Medulla oblongata (tissue), 1 donor: ENCODE data around the gene ATP6V0E1.
A peak's percentile ranks its signal among the peaks of the same experiment; 100 is the strongest.

ENCODE experiments used
- DNase-seq: peaks from one replicate; pipeline ENCODE4 v3.0.0-alpha.2; 2015; ENCODE audit errors: extremely low spot score

Gene ATP6V0E1

GRCh38 chr5:172956936-172957335, 26.6 kb upstream of the ATP6V0E1 start:
- peak; percentile 74 for DNase-seq

- DNase-seq: no peak
Measured at GRCh38 chr5:172957458-172957857, 26.1 kb upstream of the ATP6V0E1 start.

GRCh38 chr5:172958331-172959046, 25.1 kb upstream of the ATP6V0E1 start:
- DNase-seq: peak; percentile 33

DNA sequence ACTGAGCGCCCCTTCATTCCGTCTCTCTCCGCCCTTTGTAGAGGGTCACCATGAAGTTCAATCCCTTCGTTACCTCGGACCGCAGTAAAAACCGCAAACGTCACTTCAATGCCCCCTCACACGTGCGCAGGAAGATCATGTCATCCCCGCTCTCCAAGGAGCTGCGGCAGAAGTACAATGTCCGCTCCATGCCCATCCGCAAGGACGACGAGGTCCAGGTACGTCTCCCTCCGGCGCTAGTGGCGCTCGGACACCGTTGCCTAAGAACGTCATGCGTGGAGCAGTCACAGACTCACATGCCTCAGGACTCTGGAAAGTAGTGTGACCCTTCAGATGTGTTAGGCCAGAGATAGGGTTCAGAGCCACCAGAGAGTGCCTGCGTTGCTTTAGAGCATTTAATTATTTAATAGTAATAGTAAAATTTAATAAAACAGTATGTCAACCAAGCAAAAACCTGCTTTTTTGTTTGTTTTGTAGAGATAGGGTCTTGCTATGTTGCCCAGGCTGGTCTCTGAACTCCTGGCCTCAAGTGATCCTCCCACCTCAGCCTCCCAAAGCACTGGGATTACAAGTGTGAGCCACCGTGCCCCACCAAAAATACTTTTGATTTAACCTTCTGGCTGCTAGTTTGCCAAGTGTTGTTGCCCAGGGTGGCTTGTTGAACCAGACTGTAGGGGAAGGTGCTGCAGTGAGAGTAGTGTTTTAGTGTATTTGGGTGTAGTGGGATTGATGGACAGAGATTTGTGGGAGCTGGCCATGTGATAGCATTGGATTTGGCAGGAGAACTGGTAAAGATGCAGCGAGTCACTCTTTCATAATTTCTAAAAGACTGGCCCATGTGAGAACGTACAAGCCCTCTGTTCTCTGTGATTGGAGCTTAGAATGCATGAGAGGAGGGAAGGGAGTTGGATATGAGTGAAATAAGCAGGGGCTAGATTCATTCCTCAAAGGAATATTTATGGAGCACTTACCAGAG, 23.5 kb upstream of the ATP6V0E1 start:
- DNase-seq: no peak

DNA sequence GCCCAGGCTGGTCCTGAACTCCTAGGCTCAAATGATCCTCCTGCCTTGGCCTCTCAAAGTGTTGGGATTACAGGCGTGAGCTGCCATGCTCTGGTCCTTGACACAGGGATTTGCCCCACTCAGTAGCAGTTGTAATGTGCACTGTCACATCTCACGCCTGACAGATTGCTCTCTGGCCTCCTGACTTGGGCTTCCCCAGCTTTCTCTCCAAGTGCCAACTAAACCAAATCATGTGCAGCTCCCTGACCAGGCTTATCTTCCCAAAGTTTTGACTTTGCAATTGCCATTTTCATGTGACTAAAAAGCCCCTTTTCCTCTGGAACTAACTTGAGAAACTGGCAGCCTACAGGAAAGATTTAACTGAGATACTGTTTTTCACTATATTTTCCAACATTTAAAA, 13.7 kb upstream of the ATP6V0E1 start:
- DNase-seq: no peak

GRCh38 chr5:172971482-172971881, 12.1 kb upstream of the ATP6V0E1 start:
- DNase-seq: no peak

DNA sequence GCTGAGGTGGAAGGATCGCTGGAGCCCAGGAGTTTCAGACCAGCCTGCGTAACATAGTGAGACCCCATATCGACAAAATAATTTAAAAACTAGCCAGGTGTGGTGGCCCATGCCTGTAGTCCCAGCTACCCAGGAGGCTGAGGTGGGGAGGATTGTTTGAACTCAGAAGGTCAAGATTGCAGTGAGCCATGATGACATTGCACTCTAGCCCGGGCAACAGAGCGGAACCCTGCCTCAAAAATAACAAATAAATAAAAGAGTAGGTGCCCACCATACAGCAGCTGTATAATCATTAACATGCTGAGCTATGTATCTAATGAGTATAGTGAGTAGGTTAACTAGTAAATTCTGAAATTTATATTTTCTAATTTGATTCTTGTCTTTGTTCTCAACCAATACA, 11.0 kb upstream of the ATP6V0E1 start:
- no peak for DNase-seq

DNA sequence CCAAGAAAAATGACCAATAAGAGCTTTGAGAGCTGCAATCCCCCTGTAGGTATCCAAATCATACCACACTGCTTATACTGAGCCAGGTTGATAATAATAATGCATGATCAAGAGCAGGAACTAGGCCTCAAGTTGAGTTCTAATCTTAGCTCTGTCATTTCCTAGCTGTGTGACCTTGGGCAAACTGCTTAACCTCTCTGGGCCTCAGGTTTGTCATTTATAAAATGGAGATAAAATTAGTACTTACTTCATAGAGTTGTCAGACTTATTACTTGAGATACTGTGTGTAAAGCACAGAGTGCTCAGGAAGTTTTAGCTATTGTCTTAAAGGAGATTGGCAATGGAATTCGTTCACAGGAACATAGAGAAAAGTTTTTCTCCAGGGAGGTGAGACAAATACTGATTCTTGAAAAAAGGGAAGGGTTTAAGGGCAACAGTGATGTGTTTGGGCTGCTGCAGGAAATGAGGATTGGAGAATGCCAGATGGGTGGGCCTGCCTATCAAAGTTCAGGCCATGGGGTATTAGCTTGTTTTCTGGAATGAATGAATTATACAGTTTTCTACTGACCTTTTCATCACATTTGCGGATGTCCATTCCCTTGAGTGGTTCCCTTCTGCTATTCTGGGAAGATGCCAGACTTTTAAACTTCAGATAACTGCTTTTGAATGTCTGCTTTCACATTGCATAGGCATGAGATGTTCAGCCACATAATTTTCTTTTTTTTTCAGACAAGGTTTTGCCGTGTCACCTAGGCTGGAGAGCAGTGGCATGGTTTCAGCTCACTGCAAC, 10.2 kb upstream of the ATP6V0E1 start:
- no peak for DNase-seq

- DNase-seq: no peak
Measured at GRCh38 chr5:172973931-172974330, 9.6 kb upstream of the ATP6V0E1 start.

DNA sequence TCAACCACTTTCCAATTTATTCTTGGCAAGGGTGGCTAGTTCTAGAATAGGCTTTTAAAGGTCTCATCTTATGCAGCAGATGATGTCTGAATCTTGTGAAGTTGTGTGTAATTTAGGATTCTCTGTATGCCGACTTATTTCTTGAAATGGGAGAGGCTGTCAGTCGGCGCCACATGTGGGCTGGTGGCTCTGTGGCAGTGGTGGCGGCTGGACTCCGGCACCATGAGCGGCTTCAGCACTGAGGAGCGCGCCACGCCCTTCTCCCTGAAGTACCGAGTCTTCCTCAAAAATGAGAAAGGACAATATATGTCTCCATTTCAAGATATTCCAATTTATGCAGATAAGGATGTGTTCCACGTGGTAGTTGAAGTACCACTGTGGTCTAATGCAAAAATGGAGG, 8.3 kb upstream of the ATP6V0E1 start:
- no peak for DNase-seq

DNA sequence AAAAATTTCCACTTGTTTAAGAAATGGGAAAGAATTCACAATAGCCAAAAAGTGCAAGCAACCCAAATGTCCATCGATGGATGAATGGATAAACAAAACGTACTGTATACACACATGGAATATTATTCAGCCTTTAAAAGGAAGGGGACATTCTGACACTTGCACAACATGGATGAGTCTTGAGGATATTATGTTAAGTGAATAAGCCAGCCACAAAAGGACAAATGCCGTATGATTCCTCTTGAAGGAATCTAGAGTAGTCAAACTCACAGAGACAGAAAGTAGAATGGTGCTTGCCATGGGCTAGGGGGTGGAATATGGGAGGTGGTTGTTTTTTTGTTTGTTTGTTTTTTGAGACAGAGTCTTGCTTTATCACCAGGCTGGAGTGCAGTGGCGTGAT, 3.8 kb upstream of the ATP6V0E1 start:
- no peak for DNase-seq

DNA sequence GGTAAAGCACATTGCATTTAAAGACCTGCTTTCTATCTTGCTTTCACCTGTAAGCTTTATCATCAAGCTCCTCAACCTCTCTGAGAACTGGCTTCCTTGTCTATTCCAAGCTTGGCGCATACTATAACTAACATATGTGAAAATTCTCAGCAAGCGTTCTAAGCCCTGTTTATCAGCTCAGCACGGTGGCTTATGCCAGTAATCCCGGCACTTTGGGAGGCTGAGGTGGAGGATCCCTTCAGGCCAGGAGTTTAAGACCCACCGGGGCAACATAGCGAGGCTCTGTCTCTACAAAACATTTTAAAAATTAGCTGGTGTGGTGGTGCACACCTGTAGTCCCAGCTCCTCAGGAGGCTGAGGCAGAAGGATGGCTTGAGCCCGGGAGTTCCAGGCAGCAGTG, 1.6 kb upstream of the ATP6V0E1 start:
- no peak for DNase-seq

DNA sequence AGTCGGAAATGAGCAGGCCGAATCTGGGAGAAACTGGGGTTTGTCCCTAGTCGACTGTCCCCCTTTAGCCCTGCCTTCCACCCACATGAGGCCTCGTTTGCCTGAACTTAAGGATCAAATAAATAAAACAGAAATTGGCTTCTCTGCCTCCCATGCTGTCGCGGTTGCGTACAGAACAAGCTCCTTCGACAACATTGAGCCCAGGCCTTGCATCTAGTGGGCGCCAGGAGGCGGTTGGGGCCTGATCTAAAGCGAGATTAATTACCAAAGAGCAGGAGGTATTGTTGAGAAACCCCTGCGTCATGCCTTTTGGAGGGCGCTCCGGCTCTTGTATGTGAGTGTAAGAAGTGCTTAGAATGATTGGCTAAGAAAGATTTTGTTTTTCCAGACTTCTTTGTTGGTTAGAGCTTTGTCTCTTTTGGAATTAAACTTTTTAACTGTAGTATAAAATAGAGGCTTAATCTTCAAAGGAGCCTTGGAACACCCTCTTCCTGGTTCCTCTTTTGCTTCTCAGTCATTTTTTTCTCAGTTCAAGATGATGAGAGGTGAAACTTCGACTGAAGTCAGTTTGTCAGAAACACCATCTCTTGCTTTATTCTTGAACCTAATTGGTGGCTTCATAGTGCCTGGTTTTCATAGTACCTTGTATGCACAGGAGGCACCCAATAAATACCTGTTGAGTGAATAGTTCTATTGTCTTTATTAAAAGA, 828 bp downstream of the ATP6V0E1 start:
- peak; percentile 87 for DNase-seq

DNA sequence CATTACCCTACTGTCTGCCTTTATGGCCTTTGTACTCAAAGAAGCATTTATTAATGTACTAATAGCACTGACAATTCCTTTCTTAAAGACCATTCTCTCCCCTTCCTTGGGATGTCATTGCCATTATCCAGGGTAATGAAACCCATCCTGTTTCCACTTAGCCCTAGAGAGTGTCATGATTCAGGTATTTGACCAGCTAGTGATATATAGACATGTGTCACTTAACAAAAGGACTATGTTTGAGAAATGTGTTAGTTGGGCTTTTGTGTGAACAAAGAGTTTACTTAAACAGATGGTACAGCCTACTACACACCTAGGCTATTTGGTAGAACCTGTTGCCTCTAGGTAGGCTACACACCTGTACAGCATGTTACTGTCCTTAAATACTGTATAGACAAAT, 2.0 kb downstream of the ATP6V0E1 start:
- no peak for DNase-seq

GRCh38 chr5:172988276-172988675, 4.7 kb downstream of the ATP6V0E1 start:
- no peak for DNase-seq

DNA sequence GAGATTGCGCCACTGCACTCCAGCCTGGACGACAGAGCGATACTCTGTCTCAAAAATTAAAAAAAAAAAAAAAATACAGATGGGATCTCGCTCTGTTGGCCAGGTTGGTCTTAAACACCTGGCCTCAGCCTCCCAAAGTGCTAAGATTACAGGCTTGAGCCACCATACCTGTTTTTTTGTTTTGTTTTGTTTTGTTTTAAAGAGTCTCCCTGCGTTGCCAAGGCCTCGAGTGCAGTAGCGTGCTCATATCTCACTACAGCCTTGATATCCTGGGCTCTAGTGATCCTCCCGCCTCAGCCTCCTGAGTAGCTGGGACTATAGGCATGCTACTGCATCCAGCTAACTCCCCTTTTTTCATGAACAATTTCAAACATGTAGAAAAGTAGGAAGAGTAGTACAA, 7.2 kb downstream of the ATP6V0E1 start:
- DNase-seq: no peak

DNA sequence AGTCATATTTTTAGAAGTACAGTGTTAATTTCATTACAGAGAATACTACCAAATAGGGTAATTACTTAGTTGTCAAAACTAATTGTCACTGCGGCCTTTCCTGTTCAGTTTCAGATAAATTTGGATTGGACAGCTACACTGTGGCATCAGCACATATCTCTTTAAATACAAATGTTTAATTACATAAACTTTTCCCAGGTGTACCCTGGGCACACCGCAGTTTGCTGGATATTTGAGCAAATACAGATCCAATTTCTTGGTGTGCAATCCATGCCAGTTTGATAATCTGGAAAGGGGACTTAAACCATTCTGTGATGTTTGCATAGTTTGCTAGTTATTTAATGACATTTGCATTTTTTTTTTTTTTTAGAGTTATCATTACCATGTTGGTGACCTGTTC, 10.8 kb downstream of the ATP6V0E1 start:
- DNase-seq: no peak

GRCh38 chr5:172999372-172999973, 15.9 kb downstream of the ATP6V0E1 start:
- DNase-seq: no peak

GRCh38 chr5:172999974-173000373, 16.4 kb downstream of the ATP6V0E1 start:
- peak; percentile 55 for DNase-seq

GRCh38 chr5:173001229-173001841, 17.8 kb downstream of the ATP6V0E1 start:
- DNase-seq: no peak

- no peak for DNase-seq
Measured at GRCh38 chr5:173003360-173003759, 19.8 kb downstream of the ATP6V0E1 start.
